ENCODE measurements around the gene TIAM2. TPM values are rescaled to one million over a fixed set of nuclear protein-coding genes. Genes with fewer than 3 reads are reported as not detected.

The TIAM2 gene
- total RNA-seq, 1 experiment from 2014 or later = 12.9 TPM

DNA sequence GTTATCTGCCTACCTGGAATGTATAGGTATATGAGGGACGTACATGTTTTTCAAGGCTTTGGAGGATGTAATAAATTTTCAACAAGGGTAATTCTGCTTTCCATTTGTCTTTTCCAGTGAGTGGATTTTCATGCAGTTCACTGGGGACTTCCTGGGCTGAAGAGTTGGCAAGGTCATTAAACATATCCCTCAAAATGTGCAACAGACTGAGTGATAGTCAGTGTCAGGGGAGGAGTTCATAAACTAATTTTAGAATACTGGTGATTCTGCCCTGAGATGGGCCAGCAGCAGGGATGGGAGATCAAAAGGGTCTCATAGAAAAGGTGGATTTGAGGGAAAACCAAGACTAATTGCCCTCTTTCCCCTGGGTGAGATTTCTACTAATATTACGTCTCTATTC is 146.4 kb downstream of the TIAM2 start:
- CTCF ChIA-PET = no interaction called here
- Mint-ChIP-seq H3K27ac (ENCODE audit: unreplicated experiment) (no peak overlapping the region), H3K4me1 (ENCODE audit: low read depth, unreplicated experiment) (peaks cover 9% of the 10 kb centered on the region), H3K4me3 (ENCODE audit: low read depth, unreplicated experiment) (no peak overlapping the region), H3K9me3 (ENCODE audit: low read depth, unreplicated experiment) (no peaks in the 10 kb centered on the region), H3K27me3 (ENCODE audit: unreplicated experiment) (no peaks in the 10 kb centered on the region), H3K36me3 (ENCODE audit: insufficient read depth, unreplicated experiment) (no peaks in the 10 kb centered on the region)
- intact Hi-C loops (cut with micrococcal nuclease; ENCODE audit: unreplicated experiment) = no loop called here
- no peak for DNase-seq
- BruUV-seq (replicated peaks) = no TSS peak
- TF ChIP-seq, protein P1, sequence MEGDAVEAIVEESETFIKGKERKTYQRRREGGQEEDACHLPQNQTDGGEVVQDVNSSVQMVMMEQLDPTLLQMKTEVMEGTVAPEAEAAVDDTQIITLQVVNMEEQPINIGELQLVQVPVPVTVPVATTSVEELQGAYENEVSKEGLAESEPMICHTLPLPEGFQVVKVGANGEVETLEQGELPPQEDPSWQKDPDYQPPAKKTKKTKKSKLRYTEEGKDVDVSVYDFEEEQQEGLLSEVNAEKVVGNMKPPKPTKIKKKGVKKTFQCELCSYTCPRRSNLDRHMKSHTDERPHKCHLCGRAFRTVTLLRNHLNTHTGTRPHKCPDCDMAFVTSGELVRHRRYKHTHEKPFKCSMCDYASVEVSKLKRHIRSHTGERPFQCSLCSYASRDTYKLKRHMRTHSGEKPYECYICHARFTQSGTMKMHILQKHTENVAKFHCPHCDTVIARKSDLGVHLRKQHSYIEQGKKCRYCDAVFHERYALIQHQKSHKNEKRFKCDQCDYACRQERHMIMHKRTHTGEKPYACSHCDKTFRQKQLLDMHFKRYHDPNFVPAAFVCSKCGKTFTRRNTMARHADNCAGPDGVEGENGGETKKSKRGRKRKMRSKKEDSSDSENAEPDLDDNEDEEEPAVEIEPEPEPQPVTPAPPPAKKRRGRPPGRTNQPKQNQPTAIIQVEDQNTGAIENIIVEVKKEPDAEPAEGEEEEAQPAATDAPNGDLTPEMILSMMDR (IDR thresholded peaks at IDR 0.05; ENCODE audit: unreplicated experiment) = no peak

DNA sequence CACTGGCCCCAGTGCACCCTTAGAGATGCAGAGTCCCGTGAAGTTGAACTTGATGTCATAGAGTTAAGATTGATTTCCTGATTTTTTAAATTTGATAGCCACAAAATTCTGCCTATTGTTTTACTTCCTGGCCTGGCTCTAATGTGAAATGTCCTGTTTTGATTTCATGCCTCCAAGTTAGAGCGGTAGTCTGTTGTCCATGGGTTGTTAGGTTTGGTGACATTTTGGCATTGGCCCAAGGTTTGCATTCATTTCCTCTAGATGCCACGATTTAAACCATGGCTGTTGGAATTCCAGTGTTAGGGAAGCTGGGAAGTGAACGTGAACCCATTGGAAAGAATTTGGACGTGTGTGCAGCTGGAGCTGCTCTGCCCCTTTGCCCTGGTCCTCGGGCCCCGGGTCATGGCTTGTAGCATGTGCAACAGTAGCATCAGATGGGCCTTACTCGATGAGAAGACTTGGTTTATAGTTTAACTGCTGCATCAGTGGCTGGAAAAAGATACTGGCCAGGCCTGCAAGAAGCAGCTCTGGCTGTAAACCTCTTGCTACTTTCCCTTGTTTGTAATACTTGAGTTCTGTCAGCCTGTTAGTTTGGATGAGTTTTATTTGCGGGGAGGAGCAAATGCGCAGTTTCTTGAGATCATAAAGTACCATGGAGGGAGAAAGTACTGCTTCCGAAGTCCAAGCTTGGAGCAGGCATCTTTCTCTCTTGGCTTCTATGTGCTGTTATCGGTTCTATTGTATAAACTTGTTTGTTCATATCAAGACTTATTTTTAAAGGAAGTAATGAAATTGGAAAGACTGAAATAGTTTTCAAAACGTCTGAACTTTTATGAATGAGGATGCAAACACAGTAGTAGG is 147.3 kb downstream of the TIAM2 start:
- Mint-ChIP-seq H3K4me1 (ENCODE audit: low read depth, unreplicated experiment) (peaks cover 9% of the 10 kb centered on the region), H3K4me3 (ENCODE audit: low read depth, unreplicated experiment) (no peak overlapping the region), H3K9me3 (ENCODE audit: low read depth, unreplicated experiment) (no peaks in the 10 kb centered on the region), H3K36me3 (ENCODE audit: insufficient read depth, unreplicated experiment) (no peaks in the 10 kb centered on the region), H3K27me3 (ENCODE audit: unreplicated experiment) (no peaks in the 10 kb centered on the region), H3K27ac (ENCODE audit: unreplicated experiment) (no peak overlapping the region)
- TF ChIP-seq, protein P1 (IDR thresholded peaks at IDR 0.05; ENCODE audit: unreplicated experiment) = no peak
- CTCF ChIA-PET = no interaction called here
- no TSS peak for BruUV-seq (replicated peaks)
- DNase-seq = no peak
- intact Hi-C loops (cut with micrococcal nuclease; ENCODE audit: unreplicated experiment) = no loop called here

DNA sequence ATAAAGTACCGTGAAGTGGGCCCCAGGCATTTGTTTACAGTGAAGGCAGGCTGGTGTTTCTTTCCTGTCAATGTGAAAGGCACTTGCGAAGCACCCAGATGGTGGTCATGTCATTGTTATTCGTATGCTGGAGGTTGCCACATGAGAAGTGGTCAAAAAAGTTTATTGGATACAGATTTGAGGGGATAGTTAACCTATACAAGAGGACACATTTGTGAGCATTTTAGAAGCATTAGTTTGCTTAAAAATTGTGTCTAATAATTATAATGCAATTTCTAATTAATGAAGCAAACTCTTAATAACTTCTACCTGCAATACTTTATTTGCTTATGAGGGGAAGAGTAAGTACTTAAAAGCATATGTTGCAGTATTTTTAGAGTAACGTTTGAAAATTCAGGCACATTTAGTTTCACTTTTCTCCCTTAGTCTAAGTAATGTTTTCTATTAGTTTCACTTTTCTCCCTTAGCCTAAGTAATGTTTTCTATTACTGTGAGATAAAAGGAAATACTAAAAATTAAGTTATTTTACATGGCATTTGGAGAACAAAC is 148.0 kb downstream of the TIAM2 start:
- H3K4me1 Mint-ChIP-seq (ENCODE audit: low read depth, unreplicated experiment) = peaks cover 9% of the 10 kb centered on the region
- H3K9me3 Mint-ChIP-seq (ENCODE audit: low read depth, unreplicated experiment) = no peaks in the 10 kb centered on the region
- intact Hi-C loops (cut with micrococcal nuclease; ENCODE audit: unreplicated experiment) = no loop called here
- no peaks in the 10 kb centered on the region for H3K27me3 Mint-ChIP-seq (ENCODE audit: unreplicated experiment)
- H3K4me3 Mint-ChIP-seq (ENCODE audit: low read depth, unreplicated experiment) = no peak overlapping the region
- H3K36me3 Mint-ChIP-seq (ENCODE audit: insufficient read depth, unreplicated experiment) = no peaks in the 10 kb centered on the region
- no peak for DNase-seq
- TF ChIP-seq, protein P1 (IDR thresholded peaks at IDR 0.05; ENCODE audit: unreplicated experiment) = no peak
- no TSS peak for BruUV-seq (replicated peaks)
- CTCF ChIA-PET = no interaction called here
- H3K27ac Mint-ChIP-seq (ENCODE audit: unreplicated experiment) = no peak overlapping the region

DNA sequence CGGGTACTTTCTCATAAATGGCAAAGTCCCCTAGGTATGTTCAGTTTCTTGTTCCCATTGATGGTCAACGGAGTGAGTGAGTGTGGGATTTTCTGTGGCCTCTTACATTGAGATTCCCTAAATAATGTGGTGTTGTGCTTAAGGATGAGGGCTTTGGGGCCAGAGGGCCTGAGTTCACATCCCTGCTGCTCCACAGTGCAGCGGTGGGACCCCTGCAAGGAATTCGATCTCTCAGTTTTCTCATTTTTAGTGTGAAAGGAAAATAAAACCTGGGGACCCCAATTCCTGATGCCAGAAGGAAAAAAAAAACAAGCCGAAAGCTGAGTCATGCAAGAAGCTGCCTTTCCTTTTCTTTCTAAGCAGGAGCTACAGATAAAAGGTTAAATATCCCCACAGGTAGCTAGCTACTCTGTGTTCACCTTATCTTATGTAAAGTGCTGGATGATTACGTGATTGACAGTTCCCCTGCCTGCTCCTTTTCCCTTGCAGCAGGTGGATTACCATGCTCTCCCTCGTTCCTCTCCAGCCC is 148.5 kb downstream of the TIAM2 start:
- TF ChIP-seq, protein P1 (IDR thresholded peaks at IDR 0.05; ENCODE audit: unreplicated experiment) = no peak
- Mint-ChIP-seq H3K36me3 (ENCODE audit: insufficient read depth, unreplicated experiment) (no peaks in the 10 kb centered on the region), H3K4me1 (ENCODE audit: low read depth, unreplicated experiment) (peaks cover 9% of the 10 kb centered on the region), H3K27me3 (ENCODE audit: unreplicated experiment) (no peaks in the 10 kb centered on the region), H3K9me3 (ENCODE audit: low read depth, unreplicated experiment) (no peaks in the 10 kb centered on the region), H3K27ac (ENCODE audit: unreplicated experiment) (no peak overlapping the region), H3K4me3 (ENCODE audit: low read depth, unreplicated experiment) (no peak overlapping the region)
- no TSS peak for BruUV-seq (replicated peaks)
- intact Hi-C loops (cut with micrococcal nuclease; ENCODE audit: unreplicated experiment) = no loop called here
- CTCF ChIA-PET = no interaction called here
- no peak for DNase-seq

All from Calu3 (cell line).